Brain microvascular endothelial cell (primary cell): ENCODE measurements around the gene SH2D4B.

Experiments used
- DNase-seq: peaks from one replicate; pipeline ENCODE4 v3.0.0-alpha.2; 2020
- H3K27ac ChIP-seq: fragments of 250-450 bp; sonication (Bioruptor Pico); 2 replicates; pipeline ENCODE4 v1.5.1; 2020; ENCODE audit warnings: mild to moderate bottlenecking, moderate library complexity
- H3K27me3 ChIP-seq: fragments of 250-450 bp; sonication (Bioruptor Pico); replicated peaks from 2 replicates; pipeline ENCODE4 v1.5.1; 2020; ENCODE audit warnings: mild to moderate bottlenecking
- H3K36me3 ChIP-seq: fragments of 250-450 bp; sonication (Bioruptor Pico); replicated peaks from 2 replicates; pipeline ENCODE4 v1.5.1; 2020; ENCODE audit warnings: mild to moderate bottlenecking
- H3K4me3 ChIP-seq: 2 replicates; pipeline ENCODE4 v1.5.1; 2011; ENCODE audit warnings: low read depth, mild to moderate bottlenecking, control low read depth, low read length, moderate library complexity
- CTCF ChIP-seq: IDR thresholded peaks from 2 replicates; pipeline ENCODE4 v1.5.1; 2011; ENCODE audit warnings: low read depth, mild to moderate bottlenecking, moderate library complexity, low read length, control low read depth, inconsistent platforms; ENCODE audit errors: missing control alignments
- in situ Hi-C: cut with HindIII; loops from 2 replicates; pipeline ENCODE4 v1.10.0; 2017; ENCODE audit warnings: low sequenced_read_pairs, low pct_ligation_motif_present

SH2D4B gene

GRCh38 chr10:80580638-80581468, 43.2 kb downstream of the SH2D4B start:
- H3K27ac ChIP-seq: no peak overlapping the region
- no peaks in the 10 kb centered on the region for H3K36me3 ChIP-seq
- H3K27me3 ChIP-seq: no peaks in the 10 kb centered on the region
- no peak for DNase-seq
- TF ChIP-seq CTCF: no peak
- in situ Hi-C loops: no loop called here
- no peak overlapping the region for H3K4me3 ChIP-seq

GRCh38 chr10:80581469-80581835, 43.8 kb downstream of the SH2D4B start:
- Histone ChIP-seq H3K4me3 (no peak overlapping the region), H3K27ac (no peak overlapping the region), H3K27me3 (no peaks in the 10 kb centered on the region), H3K36me3 (no peaks in the 10 kb centered on the region)
- no peak for DNase-seq
- in situ Hi-C loops: no loop called here
- TF ChIP-seq CTCF: no peak

GRCh38 chr10:80582286-80582960, 44.7 kb downstream of the SH2D4B start:
- no peak for DNase-seq
- no peak for TF ChIP-seq CTCF
- no peak overlapping the region for H3K27ac ChIP-seq
- in situ Hi-C loops: no loop called here
- H3K4me3 ChIP-seq: no peak overlapping the region
- H3K36me3 ChIP-seq: no peaks in the 10 kb centered on the region
- no peaks in the 10 kb centered on the region for H3K27me3 ChIP-seq

GRCh38 chr10:80583685-80584084, 46.0 kb downstream of the SH2D4B start:
- DNase-seq: no peak
- Histone ChIP-seq H3K4me3 (no peak overlapping the region), H3K27me3 (no peaks in the 10 kb centered on the region), H3K27ac (no peak overlapping the region), H3K36me3 (no peaks in the 10 kb centered on the region)
- no peak for TF ChIP-seq CTCF
- in situ Hi-C loops: no loop called here

- DNase-seq: no peak
- Histone ChIP-seq H3K36me3 (no peaks in the 10 kb centered on the region), H3K4me3 (no peak overlapping the region), H3K27ac (no peak overlapping the region), H3K27me3 (no peaks in the 10 kb centered on the region)
- in situ Hi-C loops: no loop called here
- TF ChIP-seq CTCF: no peak
Measured at GRCh38 chr10:80585812-80586211, 48.1 kb downstream of the SH2D4B start.
